ENCODE measurements around the gene PTP4A2.

PTP4A2 gene

DNA sequence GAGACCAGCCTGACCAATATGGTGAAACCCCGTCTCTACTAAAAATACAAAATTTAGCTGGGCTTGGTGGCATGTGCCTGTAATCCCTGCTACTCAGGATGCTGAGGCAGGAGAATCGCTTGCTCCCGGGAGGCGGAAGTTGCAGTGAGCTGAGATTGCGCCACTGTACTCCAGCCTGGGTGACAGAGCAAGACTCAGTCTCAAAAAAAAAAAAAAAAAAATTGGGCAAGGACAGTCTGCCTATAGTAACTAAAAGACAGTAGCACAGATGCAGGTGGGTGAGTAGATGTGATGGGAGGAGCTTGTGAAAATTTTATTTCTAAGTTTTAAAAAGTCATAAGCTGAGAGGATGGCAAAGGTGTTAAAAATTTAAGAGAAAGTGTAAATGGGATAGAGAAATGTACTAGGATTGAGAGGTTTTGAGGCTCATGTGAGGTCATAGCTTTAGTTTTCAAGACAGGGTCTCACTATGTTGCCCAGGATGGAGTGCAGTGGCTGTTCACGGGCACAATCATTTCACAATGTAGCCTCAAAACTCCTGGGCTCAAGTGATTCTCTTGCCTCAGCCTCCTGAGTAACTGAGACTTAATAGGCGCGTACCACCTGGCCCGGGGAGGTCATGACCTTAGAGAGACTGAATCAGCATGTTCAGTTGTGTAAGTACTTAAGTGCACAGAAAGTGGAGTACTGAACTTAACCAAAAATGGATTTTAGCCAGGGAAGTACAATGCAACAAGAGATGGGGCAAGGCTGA is 33.7 kb downstream of the PTP4A2 start:
- Histone ChIP-seq H4K20me1 (ENCODE audit: insufficient read depth, low read length, poor library complexity, severe bottlenecking) (no peaks in the 10 kb centered on the region), H3K27me3 (ENCODE audit: insufficient read depth, low read length, poor library complexity, severe bottlenecking) (no peaks in the 10 kb centered on the region), H3F3A (ENCODE audit: low read depth) (no peaks in the 10 kb centered on the region), H3K9me2 (replicated peaks; ENCODE audit: low read depth, low read length) (no peaks in the 10 kb centered on the region), H3K9me3 (ENCODE audit: insufficient read depth, low read depth, low read length) (no peaks in the 10 kb centered on the region), H3K9ac (ENCODE audit: low read depth, low read length, poor library complexity, severe bottlenecking) (no peak overlapping the region), H3K36me3 (ENCODE audit: insufficient read depth, low read length) (peaks cover 48% of the 10 kb centered on the region; the same call in 1 of the 2 replicates), H2AFZ (ENCODE audit: low read length) (no peak overlapping the region), H3K4me1 (ENCODE audit: insufficient read depth, low read length, poor library complexity, severe bottlenecking) (no peaks in the 10 kb centered on the region), H3K4me3 (ENCODE audit: low read length, poor library complexity, severe bottlenecking) (no peak overlapping the region), H3K79me2 (ENCODE audit: insufficient read depth, low read length) (no peaks in the 10 kb centered on the region), H3K4me2 (ENCODE audit: low read depth, low read length, poor library complexity, severe bottlenecking) (no peak overlapping the region)
- TF ChIP-seq CTCF (conservative IDR thresholded peaks at IDR 0.05; ENCODE audit: low read length): no peak

DNA sequence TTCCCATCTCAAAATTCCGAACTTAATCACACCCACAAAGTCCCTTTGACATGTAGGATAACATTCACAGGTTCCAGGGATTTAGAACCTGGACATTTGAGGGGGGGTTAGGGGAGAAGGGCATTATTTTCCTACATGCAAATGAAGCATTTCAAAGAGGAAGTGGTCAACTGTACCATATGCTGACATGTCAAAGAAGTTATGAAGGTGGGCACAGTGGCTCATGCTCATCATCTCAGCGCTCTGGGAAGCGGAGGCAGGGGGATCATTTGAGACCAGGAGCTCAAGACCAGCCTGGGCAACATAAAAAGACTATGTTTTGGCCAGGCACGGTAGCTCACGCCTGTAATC is 35.7 kb downstream of the PTP4A2 start:
- H3K36me3 ChIP-seq (ENCODE audit: insufficient read depth, low read length): peaks cover 31% of the 10 kb centered on the region; the same call in 1 of the 2 replicates
- no peak overlapping the region for H2AFZ ChIP-seq (ENCODE audit: low read length)
- no peaks in the 10 kb centered on the region for H3K9me2 ChIP-seq (replicated peaks; ENCODE audit: low read depth, low read length)
- no peaks in the 10 kb centered on the region for H3K79me2 ChIP-seq (ENCODE audit: insufficient read depth, low read length)
- TF ChIP-seq CTCF (conservative IDR thresholded peaks at IDR 0.05; ENCODE audit: low read length): no peak
- no peak for TF ChIP-seq EZH2phosphoT487 (IDR thresholded peaks at IDR 0.05; ENCODE audit: borderline replicate concordance)
- no peak overlapping the region for H3K9ac ChIP-seq (ENCODE audit: low read depth, low read length, poor library complexity, severe bottlenecking)
- no peaks in the 10 kb centered on the region for H3F3A ChIP-seq (ENCODE audit: low read depth)
- no peak overlapping the region for H3K4me2 ChIP-seq (ENCODE audit: low read depth, low read length, poor library complexity, severe bottlenecking)
- no peaks in the 10 kb centered on the region for H3K4me1 ChIP-seq (ENCODE audit: insufficient read depth, low read length, poor library complexity, severe bottlenecking)
- H4K20me1 ChIP-seq (ENCODE audit: insufficient read depth, low read length, poor library complexity, severe bottlenecking): no peaks in the 10 kb centered on the region
- no peaks in the 10 kb centered on the region for H3K27me3 ChIP-seq (ENCODE audit: insufficient read depth, low read length, poor library complexity, severe bottlenecking)
- no peak overlapping the region for H3K4me3 ChIP-seq (ENCODE audit: low read length, poor library complexity, severe bottlenecking)
- H3K9me3 ChIP-seq (ENCODE audit: insufficient read depth, low read depth, low read length): no peaks in the 10 kb centered on the region

DNA sequence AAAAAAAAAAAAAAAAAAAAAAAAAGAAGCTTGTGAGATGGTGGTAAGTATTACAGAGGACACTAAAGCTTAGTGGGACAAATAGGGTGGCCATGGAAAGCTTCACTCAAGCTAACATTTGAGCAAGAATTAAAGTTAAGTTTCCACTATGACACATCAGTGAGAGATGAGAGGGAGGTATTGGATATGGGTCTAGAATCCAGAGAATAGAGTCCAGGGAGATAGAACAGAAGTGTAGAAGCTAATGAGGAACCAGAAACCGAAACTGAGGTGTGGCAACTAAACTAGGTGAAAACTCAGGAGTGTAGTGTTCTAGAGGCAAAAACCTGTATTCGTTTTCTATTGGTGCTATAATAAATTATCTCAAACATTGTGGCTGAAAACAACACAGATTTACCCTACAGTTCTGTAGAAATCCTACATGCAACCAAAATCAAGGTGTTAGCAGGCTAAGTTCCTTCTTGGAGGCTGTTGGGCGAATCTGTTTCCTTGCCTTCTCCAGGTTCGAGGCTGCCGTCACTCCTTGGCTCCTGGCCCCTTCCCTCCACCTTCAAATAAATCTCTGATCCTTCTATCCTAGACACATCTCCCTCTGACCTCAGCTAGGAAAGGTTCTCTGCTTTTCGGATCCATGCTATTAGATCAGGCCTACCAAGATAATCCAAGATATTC is 36.2 kb downstream of the PTP4A2 start:
- no peaks in the 10 kb centered on the region for H3K4me1 ChIP-seq (ENCODE audit: insufficient read depth, low read length, poor library complexity, severe bottlenecking)
- H3K4me2 ChIP-seq (ENCODE audit: low read depth, low read length, poor library complexity, severe bottlenecking): no peak overlapping the region
- H3K79me2 ChIP-seq (ENCODE audit: insufficient read depth, low read length): no peaks in the 10 kb centered on the region
- no peaks in the 10 kb centered on the region for H3K9me3 ChIP-seq (ENCODE audit: insufficient read depth, low read depth, low read length)
- H4K20me1 ChIP-seq (ENCODE audit: insufficient read depth, low read length, poor library complexity, severe bottlenecking): no peaks in the 10 kb centered on the region
- peaks cover 25% of the 10 kb centered on the region; the same call in 1 of the 2 replicates for H3K36me3 ChIP-seq (ENCODE audit: insufficient read depth, low read length)
- H3K27me3 ChIP-seq (ENCODE audit: insufficient read depth, low read length, poor library complexity, severe bottlenecking): no peaks in the 10 kb centered on the region
- TF ChIP-seq EZH2phosphoT487 (IDR thresholded peaks at IDR 0.05; ENCODE audit: borderline replicate concordance): no peak
- TF ChIP-seq CTCF (conservative IDR thresholded peaks at IDR 0.05; ENCODE audit: low read length): no peak
- no peaks in the 10 kb centered on the region for H3F3A ChIP-seq (ENCODE audit: low read depth)
- H3K9ac ChIP-seq (ENCODE audit: low read depth, low read length, poor library complexity, severe bottlenecking): no peak overlapping the region
- H2AFZ ChIP-seq (ENCODE audit: low read length): no peak overlapping the region
- no peak overlapping the region for H3K4me3 ChIP-seq (ENCODE audit: low read length, poor library complexity, severe bottlenecking)
- H3K9me2 ChIP-seq (replicated peaks; ENCODE audit: low read depth, low read length): no peaks in the 10 kb centered on the region
